Mucosa of stomach (tissue), 1 donor: ENCODE measurements around the gene HID1.
A peak's percentile ranks its signal among the peaks of the same experiment; 100 is the strongest.

Source experiments
- H3K27me3 ChIP-seq: one replicate; pipeline ENCODE4 v1.7.0; 2013; ENCODE audit warnings: mild to moderate bottlenecking, low read length; ENCODE audit not compliant: control insufficient read depth, insufficient read depth
- H3K36me3 ChIP-seq: one replicate; pipeline ENCODE4 v1.7.0; 2013; ENCODE audit warnings: low read length; ENCODE audit not compliant: control insufficient read depth, insufficient read depth
- H3K4me1 ChIP-seq: one replicate; pipeline ENCODE4 v1.7.0; 2013; ENCODE audit warnings: mild to moderate bottlenecking, low read length; ENCODE audit not compliant: control insufficient read depth, insufficient read depth
- H3K4me3 ChIP-seq: one replicate; pipeline ENCODE4 v1.7.0; 2013; ENCODE audit warnings: low read length
- H3K9ac ChIP-seq: one replicate; pipeline ENCODE4 v1.7.0; 2013; ENCODE audit warnings: mild to moderate bottlenecking, low read length, moderate library complexity
- H3K9me3 ChIP-seq: one replicate; pipeline ENCODE4 v1.7.0; 2013; ENCODE audit warnings: mild to moderate bottlenecking, low read length, moderate library complexity; ENCODE audit not compliant: control insufficient read depth
- donor health status: Pancreatic carcinoma.

Gene HID1, protein sequence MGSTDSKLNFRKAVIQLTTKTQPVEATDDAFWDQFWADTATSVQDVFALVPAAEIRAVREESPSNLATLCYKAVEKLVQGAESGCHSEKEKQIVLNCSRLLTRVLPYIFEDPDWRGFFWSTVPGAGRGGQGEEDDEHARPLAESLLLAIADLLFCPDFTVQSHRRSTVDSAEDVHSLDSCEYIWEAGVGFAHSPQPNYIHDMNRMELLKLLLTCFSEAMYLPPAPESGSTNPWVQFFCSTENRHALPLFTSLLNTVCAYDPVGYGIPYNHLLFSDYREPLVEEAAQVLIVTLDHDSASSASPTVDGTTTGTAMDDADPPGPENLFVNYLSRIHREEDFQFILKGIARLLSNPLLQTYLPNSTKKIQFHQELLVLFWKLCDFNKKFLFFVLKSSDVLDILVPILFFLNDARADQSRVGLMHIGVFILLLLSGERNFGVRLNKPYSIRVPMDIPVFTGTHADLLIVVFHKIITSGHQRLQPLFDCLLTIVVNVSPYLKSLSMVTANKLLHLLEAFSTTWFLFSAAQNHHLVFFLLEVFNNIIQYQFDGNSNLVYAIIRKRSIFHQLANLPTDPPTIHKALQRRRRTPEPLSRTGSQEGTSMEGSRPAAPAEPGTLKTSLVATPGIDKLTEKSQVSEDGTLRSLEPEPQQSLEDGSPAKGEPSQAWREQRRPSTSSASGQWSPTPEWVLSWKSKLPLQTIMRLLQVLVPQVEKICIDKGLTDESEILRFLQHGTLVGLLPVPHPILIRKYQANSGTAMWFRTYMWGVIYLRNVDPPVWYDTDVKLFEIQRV

GRCh38 chr17:74972107-74972972 lies at the start of gene HID1:
HID1 (minus strand) TSS chr17:74972759; CDS start chr17:74972656, 103 bp downstream.
- peak within 1 kb of the TSS; percentile 69 for H3K4me3 ChIP-seq
- H3K36me3 ChIP-seq: no peaks in the 10 kb centered on the region
- no peaks in the 10 kb centered on the region for H3K9me3 ChIP-seq
- H3K27me3 ChIP-seq: peaks cover 4% of the 10 kb centered on the region
- peaks cover 47% of the 10 kb centered on the region for H3K4me1 ChIP-seq
- peak within 1 kb of the TSS; percentile 79 for H3K9ac ChIP-seq

DNA sequence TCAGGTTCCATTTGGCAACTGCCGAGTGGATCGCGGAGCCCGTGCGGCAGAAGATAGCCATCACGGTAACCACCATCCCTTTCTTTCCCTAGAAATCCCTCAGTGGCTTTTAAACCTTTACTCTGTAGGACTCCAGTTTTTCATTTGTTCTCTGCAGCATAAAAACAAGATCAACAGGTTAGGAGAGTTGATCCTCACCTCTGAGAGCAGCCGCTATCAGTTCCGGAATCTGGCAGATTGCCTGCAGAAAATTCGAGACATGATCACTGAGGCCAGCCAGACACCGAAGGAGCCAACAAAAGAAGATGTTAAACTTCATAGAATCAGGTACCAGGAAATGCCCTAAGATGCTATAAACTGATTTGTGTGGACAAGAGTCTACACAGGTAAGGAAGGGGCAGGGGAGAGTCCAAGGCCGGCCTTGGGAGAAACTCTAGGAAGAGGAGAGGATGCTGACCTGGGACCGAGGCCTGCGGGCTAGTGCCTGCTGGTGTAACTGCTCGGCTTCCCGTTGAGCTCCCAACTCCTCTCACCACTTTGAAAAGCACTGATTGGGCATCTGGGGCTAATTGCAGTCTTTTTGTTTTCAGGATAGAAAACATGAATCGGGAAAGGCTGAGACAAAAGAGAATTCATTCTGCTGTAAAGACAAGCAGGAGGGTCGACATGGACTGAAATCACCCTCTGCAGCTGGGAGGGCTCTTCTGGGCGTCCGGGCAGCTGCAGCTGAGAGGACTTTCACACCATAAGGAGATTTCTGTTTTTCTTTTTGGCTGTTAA lies 48.0 kb upstream of the HID1 start:
- H3K27me3 ChIP-seq: no peaks in the 10 kb centered on the region
- H3K36me3 ChIP-seq: no peaks in the 10 kb centered on the region
- peaks cover 7% of the 10 kb centered on the region for H3K4me1 ChIP-seq
- no peak overlapping the region for H3K9ac ChIP-seq
- no peaks in the 10 kb centered on the region for H3K9me3 ChIP-seq
- H3K4me3 ChIP-seq: no peak overlapping the region

GRCh38 chr17:75019710-75020109 lies 47.2 kb upstream of the HID1 start:
- Histone ChIP-seq H3K9me3 (no peaks in the 10 kb centered on the region), H3K36me3 (no peaks in the 10 kb centered on the region), H3K27me3 (no peaks in the 10 kb centered on the region), H3K4me1 (peaks cover 7% of the 10 kb centered on the region), H3K9ac (no peak overlapping the region), H3K4me3 (no peak overlapping the region)

DNA sequence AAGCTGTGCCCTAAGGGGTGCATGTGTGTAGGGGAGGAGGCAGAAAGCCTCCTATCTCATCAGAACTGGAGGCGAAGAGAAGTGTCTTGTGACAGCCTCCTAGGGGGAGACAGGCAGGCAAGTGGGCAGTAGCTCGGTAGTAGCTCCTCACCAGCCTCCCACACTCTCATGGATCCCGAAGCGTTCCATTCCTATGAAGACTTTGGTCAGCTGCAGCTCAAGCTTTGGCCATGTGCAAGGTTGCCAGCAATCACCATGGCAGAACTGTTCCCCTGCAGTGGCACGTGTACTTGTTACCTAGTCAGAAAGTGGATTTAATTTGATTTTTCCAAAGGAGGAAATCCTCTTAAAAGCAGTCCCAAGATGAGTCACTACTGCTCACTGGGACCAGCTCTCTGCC lies 46.6 kb upstream of the HID1 start:
- Histone ChIP-seq H3K27me3 (no peaks in the 10 kb centered on the region), H3K4me1 (peaks cover 7% of the 10 kb centered on the region), H3K9ac (no peak overlapping the region), H3K4me3 (no peak overlapping the region), H3K36me3 (no peaks in the 10 kb centered on the region), H3K9me3 (no peaks in the 10 kb centered on the region)

DNA sequence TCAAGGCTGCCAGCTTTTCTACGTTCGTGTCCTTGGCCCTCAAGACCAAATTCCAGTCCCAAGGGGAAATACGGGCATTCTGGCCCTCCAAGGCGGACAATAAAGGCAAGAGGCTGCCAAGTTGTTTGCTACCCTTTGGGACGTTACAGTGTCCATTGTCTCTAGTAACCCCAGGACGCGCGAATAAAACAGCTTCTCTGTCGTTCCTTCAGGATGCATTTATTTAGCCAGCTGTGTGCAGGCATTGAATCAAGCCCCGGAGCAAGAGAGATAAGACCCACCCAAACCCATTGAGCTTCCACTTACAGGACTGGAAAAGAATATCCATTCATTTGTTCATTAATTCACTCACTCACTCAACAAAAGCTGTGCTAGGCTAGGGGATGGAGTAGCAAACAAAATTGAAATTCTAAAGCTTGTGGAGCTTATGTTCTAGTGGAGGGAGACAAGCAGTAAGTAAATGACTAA lies 40.6 kb upstream of the HID1 start:
- Histone ChIP-seq H3K4me1 (peaks cover 24% of the 10 kb centered on the region), H3K36me3 (no peaks in the 10 kb centered on the region), H3K9me3 (no peaks in the 10 kb centered on the region), H3K9ac (peak overlapping the region; percentile 78), H3K4me3 (peak overlapping the region; percentile 77), H3K27me3 (no peaks in the 10 kb centered on the region)

DNA sequence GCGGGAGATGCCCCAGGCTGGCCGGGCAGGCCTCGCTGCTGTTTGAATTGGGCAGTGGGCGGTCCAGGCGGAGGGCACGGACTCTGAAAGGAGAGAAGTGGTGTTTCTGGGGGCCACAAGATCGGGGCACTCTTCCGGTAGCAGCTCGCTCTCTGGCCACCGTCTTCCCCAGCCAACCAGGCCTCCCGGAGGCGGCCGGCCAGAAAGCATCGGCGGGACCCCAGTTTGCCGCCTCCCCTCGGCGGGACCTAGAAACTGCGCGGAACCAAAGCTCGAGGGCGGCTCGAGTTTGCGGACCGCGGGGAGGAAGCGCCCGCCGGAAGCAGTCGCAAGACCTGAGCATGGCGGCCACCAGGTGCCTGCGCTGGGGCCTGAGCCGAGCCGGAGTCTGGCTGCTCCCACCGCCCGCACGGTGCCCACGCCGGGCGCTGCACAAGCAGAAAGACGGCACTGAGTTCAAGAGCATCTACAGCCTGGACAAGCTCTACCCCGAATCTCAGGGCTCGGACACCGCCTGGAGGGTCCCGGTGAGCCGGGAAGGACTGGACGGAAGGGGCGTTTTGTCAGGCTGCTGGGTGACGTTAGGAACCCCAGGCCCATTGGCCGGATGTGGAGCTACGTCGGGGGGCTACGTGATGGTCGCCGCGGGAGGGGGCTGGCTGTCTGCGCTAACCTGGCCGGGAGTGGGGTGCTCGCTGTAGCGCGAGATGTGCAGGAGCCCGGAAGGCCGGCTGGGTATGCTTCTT lies 40.0 kb upstream of the HID1 start, which contains the start of gene MRPL58:
Gene MRPL58 (plus strand): TSS at position 325 of the 746 bp plus-strand sequence. CDS start 17 bp downstream, at position 342.
- Histone ChIP-seq H3K27me3 (no peaks in the 10 kb centered on the region), H3K9me3 (no peaks in the 10 kb centered on the region), H3K36me3 (no peaks in the 10 kb centered on the region), H3K9ac (peak within 1 kb of the TSS; percentile 78), H3K4me3 (peak within 1 kb of the TSS; percentile 77), H3K4me1 (peaks cover 24% of the 10 kb centered on the region)

- Histone ChIP-seq H3K4me1 (peaks cover 24% of the 10 kb centered on the region), H3K36me3 (no peaks in the 10 kb centered on the region), H3K4me3 (peak overlapping the region; percentile 77), H3K27me3 (no peaks in the 10 kb centered on the region), H3K9ac (peak overlapping the region; percentile 78), H3K9me3 (no peaks in the 10 kb centered on the region)
Observed at GRCh38 chr17:75012096-75012345, 39.5 kb upstream of the HID1 start.

- Histone ChIP-seq H3K36me3 (no peaks in the 10 kb centered on the region), H3K27me3 (no peaks in the 10 kb centered on the region), H3K9ac (peak overlapping the region; percentile 78), H3K4me3 (no peak overlapping the region), H3K9me3 (no peaks in the 10 kb centered on the region), H3K4me1 (peaks cover 24% of the 10 kb centered on the region)
Observed at GRCh38 chr17:75011401-75012095, 39.0 kb upstream of the HID1 start.

GRCh38 chr17:75010683-75011400 lies 38.3 kb upstream of the HID1 start:
- no peak overlapping the region for H3K9ac ChIP-seq
- no peaks in the 10 kb centered on the region for H3K9me3 ChIP-seq
- peaks cover 24% of the 10 kb centered on the region for H3K4me1 ChIP-seq
- no peaks in the 10 kb centered on the region for H3K27me3 ChIP-seq
- H3K4me3 ChIP-seq: no peak overlapping the region
- no peaks in the 10 kb centered on the region for H3K36me3 ChIP-seq

DNA sequence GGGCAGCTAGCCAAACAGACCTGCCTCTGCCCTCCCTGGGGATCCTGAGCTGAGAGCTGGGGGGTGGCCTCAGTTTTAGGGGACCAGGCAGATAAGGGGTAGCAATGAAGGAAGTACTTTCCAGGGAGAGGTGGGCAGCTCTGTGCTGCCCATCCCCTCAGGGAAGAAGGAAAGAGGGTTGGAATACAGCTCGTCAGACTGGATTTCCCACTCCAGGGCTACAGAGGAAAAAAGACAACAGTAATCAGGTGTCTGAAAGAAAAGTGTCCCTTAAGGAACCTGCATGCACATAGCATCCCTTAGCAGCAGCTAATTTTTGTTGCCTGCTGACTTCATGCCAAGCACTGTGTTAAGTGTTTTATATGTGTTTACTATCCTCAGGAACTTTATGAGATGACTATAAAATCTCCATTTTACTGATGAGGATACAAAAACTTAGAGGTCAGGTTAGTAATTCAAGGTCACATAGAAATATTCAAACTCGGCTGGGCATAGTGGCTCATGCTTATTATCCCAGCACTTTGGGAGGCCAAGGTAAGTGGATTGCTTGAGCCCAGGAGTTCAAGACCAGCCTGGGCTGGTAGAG lies 36.7 kb upstream of the HID1 start:
- no peaks in the 10 kb centered on the region for H3K27me3 ChIP-seq
- no peak overlapping the region for H3K4me3 ChIP-seq
- H3K9me3 ChIP-seq: no peaks in the 10 kb centered on the region
- H3K9ac ChIP-seq: no peak overlapping the region
- peaks cover 24% of the 10 kb centered on the region for H3K4me1 ChIP-seq
- H3K36me3 ChIP-seq: no peaks in the 10 kb centered on the region
